Fibroblast of pulmonary artery (primary cell): ENCODE results near the gene IRF2.
A peak's percentile ranks its signal among the peaks of the same experiment; 100 is the strongest.

Source experiments
- DNase-seq: peaks from one replicate; pipeline ENCODE4 v3.0.0-alpha.2; 2010; ENCODE audit warnings: low read depth
- H3K4me3 ChIP-seq: replicated peaks from 2 replicates; pipeline ENCODE4 v1.5.1; 2011; ENCODE audit warnings: low read depth, mild to moderate bottlenecking, control low read depth, low read length, moderate library complexity
- CTCF ChIP-seq: IDR thresholded peaks from 2 replicates; pipeline ENCODE4 v1.5.1; 2011; ENCODE audit warnings: mild to moderate bottlenecking, control low read depth, low read length, inconsistent platforms; ENCODE audit errors: missing control alignments

The IRF2 gene

GRCh38 chr4:184356366-184356765, 118.0 kb downstream of the IRF2 start:
- H3K4me3 ChIP-seq = no peak overlapping the region
- no peak for DNase-seq
- no peak for TF ChIP-seq CTCF

- DNase-seq = no peak
- TF ChIP-seq CTCF = no peak
- no peak overlapping the region for H3K4me3 ChIP-seq
These were observed 118.5 kb downstream of the IRF2 start for GRCh38 chr4:184355857-184356256.

- DNase-seq = peak; percentile 99
- H3K4me3 ChIP-seq = no peak overlapping the region
- no peak for TF ChIP-seq CTCF
These were observed 119.2 kb downstream of the IRF2 start for GRCh38 chr4:184355111-184355604.

GRCh38 chr4:184352891-184353290, 121.5 kb downstream of the IRF2 start:
- no peak for TF ChIP-seq CTCF
- DNase-seq = no peak
- no peak overlapping the region for H3K4me3 ChIP-seq

- no peak for TF ChIP-seq CTCF
- no peak for DNase-seq
- no peak overlapping the region for H3K4me3 ChIP-seq
These were observed 122.5 kb downstream of the IRF2 start for GRCh38 chr4:184351560-184352451.

- TF ChIP-seq CTCF = no peak
These were observed 123.4 kb downstream of the IRF2 start for GRCh38 chr4:184350964-184351363.

More at GRCh38 chr4:184350964-184351363, 123.4 kb downstream of the IRF2 start:
- no peak overlapping the region for H3K4me3 ChIP-seq
- DNase-seq = no peak
